Astrocyte (in vitro differentiated cells and primary cell): ENCODE measurements around the gene FANCE.

ENCODE experiments used
- EZH2 ChIP-seq: IDR thresholded peaks from 2 replicates; pipeline ENCODE4 v1.6.1; 2012; ENCODE audit warnings: mild to moderate bottlenecking, low read length, inconsistent platforms; ENCODE audit not compliant: insufficient read depth
- TF ChIP-seq, protein P1 (sequence below): IDR thresholded peaks from 2 replicates; pipeline ENCODE4 v1.5.1; 2011; ENCODE audit warnings: low read depth, mild to moderate bottlenecking, inconsistent platforms, low read length, moderate library complexity; ENCODE audit not compliant: insufficient read depth

DNA sequence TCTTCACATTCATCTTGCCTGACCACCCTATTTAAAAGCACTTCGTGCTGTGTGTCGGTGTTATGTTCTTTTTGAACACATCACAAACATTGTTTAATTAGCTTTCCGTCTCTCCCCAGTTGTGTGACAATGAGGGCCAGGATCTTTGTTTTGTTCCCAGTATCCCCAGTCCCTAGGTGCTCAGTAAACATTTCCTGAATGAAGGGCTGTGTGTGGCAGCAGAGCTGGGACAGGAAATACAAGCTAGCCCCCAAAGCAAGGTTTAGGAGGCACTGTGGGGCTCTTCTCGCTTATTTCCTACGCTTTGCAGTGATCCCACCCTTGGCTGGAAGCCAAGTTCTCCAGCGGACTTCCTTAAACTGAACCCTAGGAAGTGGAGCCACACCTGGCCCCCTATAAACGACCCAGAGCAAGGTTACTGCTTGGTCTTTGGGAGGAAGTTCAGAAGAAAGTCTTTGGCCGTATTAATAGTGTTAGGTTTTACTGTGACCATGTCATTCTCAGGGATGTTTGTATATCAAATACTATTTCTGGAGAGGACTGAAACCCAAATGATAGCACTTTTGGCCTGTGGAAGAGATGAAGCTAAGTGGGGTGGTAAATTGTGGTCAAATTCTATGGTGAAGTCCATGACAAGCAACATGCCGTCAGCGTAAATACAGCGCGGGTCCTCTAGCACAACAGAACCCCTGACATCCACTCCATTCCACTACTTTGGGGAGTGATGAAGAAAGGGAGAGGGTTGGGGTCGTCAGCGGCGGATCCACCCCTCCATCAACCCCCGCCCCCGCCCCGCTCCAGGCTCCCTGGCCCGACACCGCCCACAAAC, 570 bp upstream of the FANCE start:
- TF ChIP-seq, protein P1, sequence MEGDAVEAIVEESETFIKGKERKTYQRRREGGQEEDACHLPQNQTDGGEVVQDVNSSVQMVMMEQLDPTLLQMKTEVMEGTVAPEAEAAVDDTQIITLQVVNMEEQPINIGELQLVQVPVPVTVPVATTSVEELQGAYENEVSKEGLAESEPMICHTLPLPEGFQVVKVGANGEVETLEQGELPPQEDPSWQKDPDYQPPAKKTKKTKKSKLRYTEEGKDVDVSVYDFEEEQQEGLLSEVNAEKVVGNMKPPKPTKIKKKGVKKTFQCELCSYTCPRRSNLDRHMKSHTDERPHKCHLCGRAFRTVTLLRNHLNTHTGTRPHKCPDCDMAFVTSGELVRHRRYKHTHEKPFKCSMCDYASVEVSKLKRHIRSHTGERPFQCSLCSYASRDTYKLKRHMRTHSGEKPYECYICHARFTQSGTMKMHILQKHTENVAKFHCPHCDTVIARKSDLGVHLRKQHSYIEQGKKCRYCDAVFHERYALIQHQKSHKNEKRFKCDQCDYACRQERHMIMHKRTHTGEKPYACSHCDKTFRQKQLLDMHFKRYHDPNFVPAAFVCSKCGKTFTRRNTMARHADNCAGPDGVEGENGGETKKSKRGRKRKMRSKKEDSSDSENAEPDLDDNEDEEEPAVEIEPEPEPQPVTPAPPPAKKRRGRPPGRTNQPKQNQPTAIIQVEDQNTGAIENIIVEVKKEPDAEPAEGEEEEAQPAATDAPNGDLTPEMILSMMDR = no peak
- no peak for TF ChIP-seq EZH2
